Endodermal cell (in vitro differentiated cells): Measurements from ENCODE around the gene TRIM41. TPM values are rescaled to one million over a fixed set of nuclear protein-coding genes. Genes with fewer than 3 reads are reported as not detected.

Experiments used
- DNase-seq: peaks from one replicate; pipeline ENCODE4 v3.0.0-alpha.2; 2017
- H3K27ac ChIP-seq: 2 replicates; pipeline ENCODE4 v1.5.1; 2013; ENCODE audit warnings: mild to moderate bottlenecking, low read depth, low read length, moderate library complexity
- H3K27me3 ChIP-seq: 2 replicates; pipeline ENCODE4 v1.6.1; 2013; ENCODE audit warnings: mild to moderate bottlenecking, low read length, moderate library complexity; ENCODE audit not compliant: insufficient read depth, control insufficient read depth, poor library complexity, severe bottlenecking
- H3K36me3 ChIP-seq: 2 replicates; pipeline ENCODE4 v1.7.0; 2013; ENCODE audit warnings: mild to moderate bottlenecking, low read length, moderate library complexity; ENCODE audit not compliant: control insufficient read depth, insufficient read depth
- H3K4me1 ChIP-seq: one replicate; pipeline ENCODE4 v1.7.0; 2013; ENCODE audit warnings: low read length; ENCODE audit not compliant: control insufficient read depth, insufficient read depth
- H3K4me3 ChIP-seq: 2 replicates; pipeline ENCODE4 v1.5.1; 2013; ENCODE audit warnings: mild to moderate bottlenecking, low read length, moderate library complexity
- H3K9ac ChIP-seq: 2 replicates; pipeline ENCODE4 v1.6.1; 2013; ENCODE audit warnings: mild to moderate bottlenecking, low read length, moderate library complexity; ENCODE audit not compliant: poor library complexity, severe bottlenecking; ENCODE audit errors: extremely low read depth
- H3K9me3 ChIP-seq: 2 replicates; pipeline ENCODE4 v1.6.1; 2013; ENCODE audit warnings: mild to moderate bottlenecking, low read length, moderate library complexity; ENCODE audit not compliant: control insufficient read depth
- H3K27ac Mint-ChIP-seq: 2 replicates; pipeline ENCODE4 v1.8.0; 2020; ENCODE audit warnings: mixed read lengths
- H3K27me3 Mint-ChIP-seq: 2 replicates; pipeline ENCODE4 v1.8.0; 2021; ENCODE audit warnings: mild to moderate bottlenecking, mixed read lengths; ENCODE audit not compliant: insufficient read depth
- H3K36me3 Mint-ChIP-seq: 2 replicates; pipeline ENCODE4 v1.8.0; 2020; ENCODE audit warnings: low read depth, mixed read lengths
- H3K4me1 Mint-ChIP-seq: 2 replicates; pipeline ENCODE4 v1.8.0; 2020; ENCODE audit warnings: mixed read lengths
- H3K4me3 Mint-ChIP-seq: 2 replicates; pipeline ENCODE4 v1.8.0; 2020; ENCODE audit warnings: mild to moderate bottlenecking, moderate library complexity, mixed read lengths
- H3K9me3 Mint-ChIP-seq: 2 replicates; pipeline ENCODE4 v1.8.0; 2020; ENCODE audit warnings: mild to moderate bottlenecking, mixed read lengths
- CTCF ChIP-seq: fragments of 200-600 bp; sonication (generic); conservative IDR thresholded peaks from 2 replicates; pipeline ENCODE4 v1.5.0; 2021; ENCODE audit warnings: antibody characterized with exemption, mild to moderate bottlenecking
- WGBS, 2 experiments: methylation state at CpG; one replicate each; pipeline versions ENCODE4 v1.1.5 to v1.1.7; 2013; ENCODE audit warnings: missing lambda C conversion rate in 2 of 2, mixed read lengths in 1 of 2; ENCODE audit not compliant: insufficient coverage in 1 of 2, insufficient read length in 1 of 2; 5-methylcytosine and 5-hydroxymethylcytosine counted together
- long read RNA-seq, 4 experiments: library from polyadenylated mRNA in 2 of 4; library from RNA in 1 of 4; library from capped mRNA in 1 of 4; stranded (forward) in 3 of 4; unstranded in 1 of 4; transcript quantifications; one replicate each; pipeline ENCODE4 v2.0.0, GENCODE V29; 2020 to 2021; ENCODE audit warnings: inconsistent platforms in 1 of 4
- polyA plus RNA-seq, 2 experiments: library from polyadenylated mRNA; stranded (reverse); fragments of 50-300 nt; gene quantifications; one replicate each; pipeline ENCODE4 v1.2.3, GENCODE V29; 2013
- total RNA-seq, 2 donors: library from RNA; stranded (reverse); fragmentation: NEBNext Ultra II Directional in 1 of 2; extraction: Animal tissue kit (Norgen Biotek cat#: 25700) in 1 of 2; gene quantifications; 2 replicates in 1 of 2; 3 replicates in 1 of 2; pipeline ENCODE4 v1.2.1, GENCODE V29; 2021

Gene TRIM41
- total RNA-seq, result 10 to 100 TPM; 37.5 to 41.7 TPM
- polyA plus RNA-seq (2013, experiment 1 of 2), result 29.1 TPM
- polyA plus RNA-seq (2013, experiment 2 of 2), result 23.7 TPM
- long read RNA-seq, experiment 1, partial matches to known transcripts, result 1 of 7 reads
- long read RNA-seq, experiment 1, other reads (novel, unspliced or antisense), result 6 of 7 reads
- long read RNA-seq, experiment 2, partial matches to known transcripts, result 2 of 14 reads
- long read RNA-seq, experiment 2, other reads (novel, unspliced or antisense), result 10 of 14 reads
- long read RNA-seq, experiment 3, partial matches to known transcripts, result 0 of 3 reads
- long read RNA-seq, experiment 3, other reads (novel, unspliced or antisense), result 3 of 3 reads
- long read RNA-seq, experiment 4, partial matches to known transcripts, result 1 of 7 reads
- long read RNA-seq, experiment 4, other reads (novel, unspliced or antisense), result 3 of 7 reads

GRCh38 chr5:181223058-181223728 lies at the start of gene TRIM41:
Gene TRIM41, plus strand, starts transcription at chr5:181223281. Its CDS starts 719 bp downstream, at chr5:181224000.
- Histone ChIP-seq H3K4me3 (peak within 1 kb of the TSS; percentile 93), H3K27me3 (no peaks in the 10 kb centered on the region), H3K36me3 (peaks cover 19% of the 10 kb centered on the region), H3K9ac (peak within 1 kb of the TSS; percentile 51), H3K9me3 (no peaks in the 10 kb centered on the region), H3K4me1 (peaks cover 2% of the 10 kb centered on the region), H3K27ac (peak within 1 kb of the TSS; percentile 92)
- Mint-ChIP-seq H3K9me3 (no peaks in the 10 kb centered on the region), H3K36me3 (peaks cover 9% of the 10 kb centered on the region), H3K27ac (peak within 1 kb of the TSS; percentile 97), H3K27me3 (peaks cover 8% of the 10 kb centered on the region), H3K4me1 (peaks cover 6% of the 10 kb centered on the region), H3K4me3 (peak within 1 kb of the TSS; percentile 92)
- TF ChIP-seq CTCF, result no peak
- peak; percentile 99 for DNase-seq
- 0% methylated on average over 1 to 59 of the region's 59 CpGs for WGBS, 2 experiments

GRCh38 chr5:181173420-181174342 lies 49.4 kb upstream of the TRIM41 start:
- DNase-seq, result peak; percentile 95
- H3K4me3 ChIP-seq, result peak overlapping the region; percentile 74
- H3K4me1 ChIP-seq, result no peaks in the 10 kb centered on the region
- Mint-ChIP-seq H3K4me3 (peak overlapping the region; percentile 60), H3K27me3 (peaks cover 64% of the 10 kb centered on the region), H3K9me3 (no peaks in the 10 kb centered on the region), H3K27ac (peak overlapping the region; percentile 70), H3K36me3 (no peaks in the 10 kb centered on the region), H3K4me1 (peaks cover 15% of the 10 kb centered on the region)
- no peak overlapping the region for H3K9ac ChIP-seq
- no peaks in the 10 kb centered on the region for H3K9me3 ChIP-seq
- TF ChIP-seq CTCF, result peak; percentile 24
- 0 to 2% methylated on average over 32 to 50 of the region's 50 CpGs for WGBS, 2 experiments
- peaks cover 49% of the 10 kb centered on the region for H3K27me3 ChIP-seq
- no peaks in the 10 kb centered on the region for H3K36me3 ChIP-seq
- no peak overlapping the region for H3K27ac ChIP-seq
